Lower leg skin (tissue), 3 donors: ENCODE results near the gene AGL.

Experiments used
- POLR2A ChIP-seq, 2 donors: fragments of 450-650 bp; IDR thresholded peaks; one replicate each; pipeline ENCODE4 v1.6.1; 2016 to 2017; ENCODE audit warnings: antibody characterized with exemption in 2 of 2, mild to moderate bottlenecking in 1 of 2, moderate library complexity in 1 of 2
- TF ChIP-seq, protein P1 (sequence below), 3 donors: fragments of 450-650 bp; IDR thresholded peaks; one replicate each; pipeline ENCODE4 v1.5.1; 2016; ENCODE audit warnings: antibody characterized with exemption in 3 of 3, mild to moderate bottlenecking in 3 of 3, moderate library complexity in 2 of 3

- TF ChIP-seq, protein P1, sequence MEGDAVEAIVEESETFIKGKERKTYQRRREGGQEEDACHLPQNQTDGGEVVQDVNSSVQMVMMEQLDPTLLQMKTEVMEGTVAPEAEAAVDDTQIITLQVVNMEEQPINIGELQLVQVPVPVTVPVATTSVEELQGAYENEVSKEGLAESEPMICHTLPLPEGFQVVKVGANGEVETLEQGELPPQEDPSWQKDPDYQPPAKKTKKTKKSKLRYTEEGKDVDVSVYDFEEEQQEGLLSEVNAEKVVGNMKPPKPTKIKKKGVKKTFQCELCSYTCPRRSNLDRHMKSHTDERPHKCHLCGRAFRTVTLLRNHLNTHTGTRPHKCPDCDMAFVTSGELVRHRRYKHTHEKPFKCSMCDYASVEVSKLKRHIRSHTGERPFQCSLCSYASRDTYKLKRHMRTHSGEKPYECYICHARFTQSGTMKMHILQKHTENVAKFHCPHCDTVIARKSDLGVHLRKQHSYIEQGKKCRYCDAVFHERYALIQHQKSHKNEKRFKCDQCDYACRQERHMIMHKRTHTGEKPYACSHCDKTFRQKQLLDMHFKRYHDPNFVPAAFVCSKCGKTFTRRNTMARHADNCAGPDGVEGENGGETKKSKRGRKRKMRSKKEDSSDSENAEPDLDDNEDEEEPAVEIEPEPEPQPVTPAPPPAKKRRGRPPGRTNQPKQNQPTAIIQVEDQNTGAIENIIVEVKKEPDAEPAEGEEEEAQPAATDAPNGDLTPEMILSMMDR (IDR thresholded peaks at IDR 0.05), result no peak
- TF ChIP-seq POLR2A (IDR thresholded peaks at IDR 0.05), result no peak
Observed at GRCh38 chr1:99852648-99853047, 2.5 kb downstream of the AGL start.
